Activated naive CD4-positive, alpha-beta T cell treated with anti-CD3 and anti-CD28 coated beads, Interleukin-2, amount 50 U/mL, for 24 hours (primary cell): ENCODE measurements around the gene EFNA5.

Experiments
- H3K27ac Mint-ChIP-seq: one replicate; pipeline ENCODE4 v1.8.0; 2021; ENCODE audit warnings: mild to moderate bottlenecking, mixed read lengths
- H3K27me3 Mint-ChIP-seq: one replicate; pipeline ENCODE4 v1.8.0; 2021; ENCODE audit warnings: mixed read lengths
- H3K36me3 Mint-ChIP-seq: one replicate; pipeline ENCODE4 v1.8.0; 2021; ENCODE audit warnings: mixed read lengths
- H3K4me1 Mint-ChIP-seq: one replicate; pipeline ENCODE4 v1.8.0; 2021; ENCODE audit warnings: mixed read lengths
- H3K4me3 Mint-ChIP-seq: one replicate; pipeline ENCODE4 v1.8.0; 2021; ENCODE audit warnings: mild to moderate bottlenecking, mixed read lengths
- H3K9me3 Mint-ChIP-seq: one replicate; pipeline ENCODE4 v1.8.0; 2021; ENCODE audit warnings: mixed read lengths

The EFNA5 gene

DNA sequence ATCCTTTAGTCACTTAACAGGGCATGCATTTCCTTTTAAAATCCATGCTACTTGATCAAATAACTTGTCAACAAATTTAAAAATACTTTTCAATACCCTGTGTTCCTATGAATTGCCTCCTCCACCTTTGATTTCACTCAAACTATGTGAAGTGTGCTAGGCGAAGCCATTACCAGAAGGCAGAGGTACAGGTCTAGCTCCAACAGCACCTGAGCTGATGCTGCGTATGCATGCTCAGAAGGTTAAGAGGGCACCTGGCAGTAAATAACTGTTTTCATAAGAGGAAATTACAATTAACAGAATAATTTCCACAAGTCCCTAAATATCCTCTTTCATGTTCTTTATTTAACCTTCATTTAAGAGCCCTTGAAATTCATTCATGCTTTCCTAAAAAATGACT lies 251.8 kb downstream of the EFNA5 start:
- no peaks in the 10 kb centered on the region for H3K4me1 Mint-ChIP-seq
- no peaks in the 10 kb centered on the region for H3K9me3 Mint-ChIP-seq
- no peak overlapping the region for H3K4me3 Mint-ChIP-seq
- H3K27ac Mint-ChIP-seq = no peak overlapping the region
- no peaks in the 10 kb centered on the region for H3K36me3 Mint-ChIP-seq
- H3K27me3 Mint-ChIP-seq = peaks cover 2% of the 10 kb centered on the region

DNA sequence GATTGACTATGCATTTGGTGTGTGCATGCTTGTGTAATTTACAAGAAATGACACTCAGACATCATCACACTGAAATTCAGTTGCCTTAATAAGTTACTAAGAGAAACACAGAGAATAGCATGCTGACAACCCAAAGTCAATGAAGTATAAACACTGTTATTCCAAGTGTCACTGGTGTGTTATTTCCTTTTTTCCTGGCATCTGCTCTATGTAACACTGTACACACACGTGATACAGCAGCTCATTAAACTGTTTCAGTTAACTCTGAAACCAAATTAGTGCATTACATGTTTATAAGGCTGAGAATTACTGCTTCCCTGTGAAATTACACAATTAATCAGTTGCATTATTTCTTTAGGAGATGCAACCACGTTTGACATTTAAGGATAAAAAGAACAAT lies 252.7 kb downstream of the EFNA5 start:
- H3K9me3 Mint-ChIP-seq = no peaks in the 10 kb centered on the region
- peaks cover 2% of the 10 kb centered on the region for H3K27me3 Mint-ChIP-seq
- H3K4me3 Mint-ChIP-seq = no peak overlapping the region
- H3K27ac Mint-ChIP-seq = no peak overlapping the region
- no peaks in the 10 kb centered on the region for H3K4me1 Mint-ChIP-seq
- H3K36me3 Mint-ChIP-seq = no peaks in the 10 kb centered on the region

GRCh38 chr5:107415762-107416161 lies 255.0 kb downstream of the EFNA5 start:
- Mint-ChIP-seq H3K9me3 (no peaks in the 10 kb centered on the region), H3K4me1 (no peaks in the 10 kb centered on the region), H3K27ac (no peak overlapping the region), H3K36me3 (no peaks in the 10 kb centered on the region), H3K4me3 (no peak overlapping the region), H3K27me3 (no peaks in the 10 kb centered on the region)

GRCh38 chr5:107414802-107415201 lies 255.9 kb downstream of the EFNA5 start:
- Mint-ChIP-seq H3K4me3 (no peak overlapping the region), H3K27me3 (no peaks in the 10 kb centered on the region), H3K9me3 (no peaks in the 10 kb centered on the region), H3K36me3 (no peaks in the 10 kb centered on the region), H3K4me1 (no peaks in the 10 kb centered on the region), H3K27ac (no peak overlapping the region)

DNA sequence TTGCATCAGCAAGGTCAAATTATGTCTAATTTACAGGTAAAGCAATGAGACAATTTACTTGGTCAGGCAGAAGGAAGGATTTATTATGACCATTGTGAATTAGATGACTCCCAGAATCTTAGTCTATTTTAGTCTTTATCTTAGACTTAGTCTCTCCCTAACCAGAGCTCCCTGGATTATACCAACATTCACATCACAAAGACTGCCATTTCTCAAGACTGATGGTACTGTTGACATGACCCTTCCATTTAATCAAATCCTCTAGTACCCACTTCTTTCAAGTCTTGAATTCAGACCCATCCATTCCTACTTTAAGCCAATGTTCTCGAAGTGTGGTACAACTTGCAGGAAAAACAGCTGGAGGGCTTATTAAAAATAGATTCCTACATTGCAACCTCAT lies 257.0 kb downstream of the EFNA5 start:
- no peaks in the 10 kb centered on the region for H3K36me3 Mint-ChIP-seq
- no peaks in the 10 kb centered on the region for H3K4me1 Mint-ChIP-seq
- H3K27ac Mint-ChIP-seq = no peak overlapping the region
- no peaks in the 10 kb centered on the region for H3K27me3 Mint-ChIP-seq
- H3K9me3 Mint-ChIP-seq = no peaks in the 10 kb centered on the region
- H3K4me3 Mint-ChIP-seq = no peak overlapping the region

DNA sequence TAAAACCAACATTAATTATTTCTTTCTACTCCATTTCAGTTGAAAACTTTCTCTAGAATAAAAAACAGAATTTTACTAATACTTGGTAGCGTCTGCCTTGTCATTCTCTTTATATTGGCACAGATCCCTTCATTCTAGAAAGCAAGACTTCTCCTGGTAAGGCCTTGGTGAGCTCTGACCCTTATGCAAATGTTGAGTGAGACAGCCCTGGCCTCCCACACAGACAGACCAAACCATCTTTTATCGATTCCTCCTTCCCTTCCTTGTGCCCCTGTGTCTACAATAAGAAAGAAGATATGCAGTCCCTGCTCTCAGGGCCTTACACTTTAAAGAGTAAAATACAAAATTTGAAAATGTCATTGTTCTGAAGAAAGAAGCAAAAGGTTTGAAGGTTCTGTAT lies 262.2 kb downstream of the EFNA5 start:
- Mint-ChIP-seq H3K9me3 (no peaks in the 10 kb centered on the region), H3K27ac (no peak overlapping the region), H3K4me3 (no peak overlapping the region), H3K27me3 (no peaks in the 10 kb centered on the region), H3K36me3 (no peaks in the 10 kb centered on the region), H3K4me1 (no peaks in the 10 kb centered on the region)

GRCh38 chr5:107407713-107408298 lies 262.9 kb downstream of the EFNA5 start:
- H3K36me3 Mint-ChIP-seq = no peaks in the 10 kb centered on the region
- H3K4me1 Mint-ChIP-seq = no peaks in the 10 kb centered on the region
- no peaks in the 10 kb centered on the region for H3K9me3 Mint-ChIP-seq
- no peaks in the 10 kb centered on the region for H3K27me3 Mint-ChIP-seq
- no peak overlapping the region for H3K4me3 Mint-ChIP-seq
- no peak overlapping the region for H3K27ac Mint-ChIP-seq

DNA sequence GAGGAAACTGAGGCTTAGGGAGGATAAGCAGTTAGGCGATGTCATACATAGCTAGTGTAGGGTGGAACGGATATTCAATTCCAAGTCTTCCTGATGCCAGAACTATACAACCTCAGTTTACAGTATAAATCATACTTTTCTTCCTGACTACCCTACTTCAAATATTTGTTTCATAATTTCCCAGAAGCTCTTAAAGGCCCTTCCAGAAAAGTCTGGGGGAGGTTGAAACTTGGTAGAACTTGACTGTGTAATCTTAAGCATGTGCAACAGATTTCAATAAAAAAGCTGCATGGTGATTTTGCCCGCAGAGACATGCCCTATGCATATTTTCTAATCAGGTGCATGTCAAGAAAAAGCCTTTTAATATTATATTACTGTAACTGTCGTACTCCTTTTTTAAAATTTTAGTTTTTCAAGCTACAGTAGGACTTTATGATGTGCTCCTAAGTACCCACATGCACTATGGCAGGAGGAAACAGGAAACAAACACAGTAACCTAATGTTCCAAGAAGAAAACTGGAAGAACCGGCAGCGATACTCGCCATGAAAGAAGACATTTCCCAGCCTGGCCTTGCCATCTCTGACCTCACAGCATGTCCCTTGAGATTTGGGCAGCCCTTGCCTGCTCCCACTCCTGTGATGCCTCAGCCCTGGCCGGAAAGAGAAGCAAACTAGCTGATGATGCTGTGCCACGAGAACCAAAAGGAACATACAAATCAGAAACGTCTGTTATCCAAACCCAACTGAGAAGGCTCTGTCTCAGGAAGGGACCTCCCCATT lies 266.0 kb downstream of the EFNA5 start:
- no peaks in the 10 kb centered on the region for H3K36me3 Mint-ChIP-seq

GRCh38 chr5:107403228-107403953 lies 267.3 kb downstream of the EFNA5 start:
- Mint-ChIP-seq H3K4me3 (no peak overlapping the region), H3K27me3 (no peaks in the 10 kb centered on the region), H3K36me3 (no peaks in the 10 kb centered on the region), H3K27ac (no peak overlapping the region), H3K4me1 (no peaks in the 10 kb centered on the region), H3K9me3 (no peaks in the 10 kb centered on the region)

More for the DNA sequence above, 266.0 kb downstream of the EFNA5 start:
- Mint-ChIP-seq H3K4me1 (no peaks in the 10 kb centered on the region), H3K27ac (no peak overlapping the region), H3K27me3 (no peaks in the 10 kb centered on the region), H3K4me3 (no peak overlapping the region), H3K9me3 (no peaks in the 10 kb centered on the region)

- Mint-ChIP-seq H3K27ac (no peak overlapping the region), H3K36me3 (no peaks in the 10 kb centered on the region), H3K9me3 (no peaks in the 10 kb centered on the region), H3K4me3 (no peak overlapping the region), H3K4me1 (no peaks in the 10 kb centered on the region), H3K27me3 (no peaks in the 10 kb centered on the region)
Measured at GRCh38 chr5:107402434-107403227, 268.1 kb downstream of the EFNA5 start.

DNA sequence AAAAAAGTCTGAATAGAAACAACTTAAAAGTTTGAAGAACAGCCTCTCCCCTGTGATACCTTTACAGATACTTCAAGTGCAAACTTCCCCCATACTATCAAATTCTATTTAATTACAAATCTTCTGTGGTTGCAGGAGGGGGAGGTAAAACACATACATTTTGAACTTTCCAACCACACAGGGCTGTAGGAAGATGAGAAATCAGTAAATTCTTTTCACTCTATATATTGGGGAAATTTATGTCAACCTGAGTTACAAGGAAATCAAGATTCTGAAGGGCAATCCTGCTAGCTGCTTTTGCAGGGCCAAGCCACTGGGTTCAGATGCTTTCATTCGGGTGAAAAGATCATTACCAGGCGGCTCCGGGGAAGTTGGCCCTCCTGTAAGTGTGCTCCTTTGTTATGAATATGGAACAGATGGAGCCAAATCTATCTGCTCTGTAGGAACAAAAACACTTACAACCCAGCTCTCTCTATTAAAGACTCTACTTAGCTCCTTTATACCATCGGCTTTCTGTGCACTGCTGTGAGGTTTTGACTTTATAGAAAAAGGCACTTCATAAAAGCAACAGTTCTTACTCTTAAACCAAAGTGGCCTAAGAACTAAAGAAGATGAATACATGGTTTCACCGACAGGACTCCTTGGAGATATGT lies 269.1 kb downstream of the EFNA5 start:
- Mint-ChIP-seq H3K9me3 (no peaks in the 10 kb centered on the region), H3K27me3 (no peaks in the 10 kb centered on the region), H3K36me3 (no peaks in the 10 kb centered on the region), H3K27ac (no peak overlapping the region), H3K4me3 (no peak overlapping the region), H3K4me1 (no peaks in the 10 kb centered on the region)

- Mint-ChIP-seq H3K4me3 (no peak overlapping the region), H3K27me3 (peaks cover 1% of the 10 kb centered on the region), H3K36me3 (no peaks in the 10 kb centered on the region), H3K9me3 (no peaks in the 10 kb centered on the region), H3K4me1 (no peaks in the 10 kb centered on the region), H3K27ac (no peak overlapping the region)
Measured at GRCh38 chr5:107400328-107400727, 270.4 kb downstream of the EFNA5 start.

DNA sequence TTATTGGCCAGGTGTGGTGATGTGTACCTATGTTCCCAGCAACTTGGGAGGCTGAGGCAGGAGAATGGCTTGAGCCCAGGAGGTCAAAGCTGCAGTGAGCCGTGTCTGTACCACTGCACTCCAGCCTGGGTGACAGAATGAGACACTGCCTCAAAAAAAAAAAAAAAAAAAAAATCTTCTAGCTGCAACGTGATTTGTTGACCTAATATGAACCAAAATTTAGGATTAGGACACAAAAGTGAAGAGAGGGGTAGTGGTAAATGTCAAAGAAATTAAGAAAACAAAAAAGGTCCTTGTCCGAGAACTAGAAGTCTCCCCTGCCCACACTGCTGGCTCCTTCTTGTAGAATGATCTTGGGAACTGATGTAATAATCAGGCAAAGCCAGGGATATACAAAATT lies 272.0 kb downstream of the EFNA5 start:
- Mint-ChIP-seq H3K36me3 (no peaks in the 10 kb centered on the region), H3K4me3 (no peak overlapping the region), H3K9me3 (no peaks in the 10 kb centered on the region), H3K27me3 (peaks cover 5% of the 10 kb centered on the region), H3K4me1 (no peaks in the 10 kb centered on the region), H3K27ac (no peak overlapping the region)

GRCh38 chr5:107396351-107396690 lies 274.4 kb downstream of the EFNA5 start:
- H3K27ac Mint-ChIP-seq = no peak overlapping the region
- no peak overlapping the region for H3K4me3 Mint-ChIP-seq
- no peaks in the 10 kb centered on the region for H3K4me1 Mint-ChIP-seq
- no peaks in the 10 kb centered on the region for H3K36me3 Mint-ChIP-seq
- no peaks in the 10 kb centered on the region for H3K9me3 Mint-ChIP-seq
- H3K27me3 Mint-ChIP-seq = peaks cover 5% of the 10 kb centered on the region

DNA sequence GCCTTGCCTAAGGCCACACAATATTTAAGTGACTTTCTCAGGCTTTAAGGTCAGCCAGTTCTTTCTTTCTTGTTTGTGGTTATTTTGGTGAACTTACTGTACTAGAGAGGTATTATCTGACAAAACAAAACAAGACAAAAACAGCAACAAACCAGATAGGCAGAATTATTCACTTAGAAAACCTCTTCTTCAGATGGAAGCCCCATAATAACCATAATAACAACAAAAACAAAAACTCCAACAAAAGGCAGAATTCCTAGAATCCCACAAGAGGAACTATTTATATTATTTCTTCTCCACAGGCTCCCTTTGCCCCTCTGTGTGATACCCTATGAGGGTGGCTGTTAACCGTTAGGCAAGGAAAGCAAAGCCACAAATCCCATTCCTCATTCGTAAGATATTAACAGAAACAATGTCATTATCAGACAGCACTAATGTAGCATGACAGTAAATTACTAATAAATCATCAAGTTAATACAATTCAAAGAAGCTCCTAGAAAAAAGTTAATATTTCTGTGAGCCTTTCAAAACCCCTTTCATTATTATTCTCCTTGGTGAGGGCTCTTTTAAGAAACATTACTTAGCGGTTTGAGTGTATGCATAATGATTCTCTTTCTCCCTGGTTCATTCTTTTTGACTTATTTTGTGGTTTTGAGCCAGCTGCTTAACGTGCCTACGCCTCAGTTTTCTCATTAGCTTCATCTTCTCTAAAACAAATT lies 274.9 kb downstream of the EFNA5 start:
- Mint-ChIP-seq H3K36me3 (no peaks in the 10 kb centered on the region), H3K4me3 (no peak overlapping the region), H3K27me3 (peaks cover 5% of the 10 kb centered on the region), H3K4me1 (no peaks in the 10 kb centered on the region), H3K27ac (no peak overlapping the region), H3K9me3 (no peaks in the 10 kb centered on the region)
